H9 (cell line): ENCODE measurements around the gene ACOX1. TPM values are rescaled to one million over a fixed set of nuclear protein-coding genes. Genes with fewer than 3 reads are reported as not detected.

ENCODE experiments used
- DNase-seq: peaks from one replicate; pipeline ENCODE4 v3.0.0-alpha.2; 2017
- H2AFZ ChIP-seq: one replicate; pipeline ENCODE4 v1.6.1; 2013; ENCODE audit warnings: mild to moderate bottlenecking, low read length, control low read depth, moderate library complexity
- H2AK5ac ChIP-seq: 2 replicates; pipeline ENCODE4 v1.6.1; 2013; ENCODE audit warnings: low read length, control low read depth, mixed read lengths; ENCODE audit not compliant: insufficient read length
- H2BK120ac ChIP-seq: one replicate; pipeline ENCODE4 v1.6.1; 2013; ENCODE audit warnings: low read depth, mild to moderate bottlenecking, low read length, control low read depth, inconsistent platforms; ENCODE audit not compliant: poor library complexity, severe bottlenecking
- H2BK12ac ChIP-seq: 2 replicates; pipeline ENCODE4 v1.6.1; 2013; ENCODE audit warnings: low read length, control low read depth, mixed read lengths, low read depth; ENCODE audit not compliant: insufficient read length
- H2BK15ac ChIP-seq: 2 replicates; pipeline ENCODE4 v1.6.1; 2013; ENCODE audit warnings: low read depth, low read length, control low read depth
- H2BK20ac ChIP-seq: one replicate; pipeline ENCODE4 v1.6.1; 2013; ENCODE audit warnings: low read depth, mild to moderate bottlenecking, low read length, control low read depth, inconsistent platforms; ENCODE audit not compliant: poor library complexity, severe bottlenecking
- H2BK5ac ChIP-seq: 2 replicates; pipeline ENCODE4 v1.6.1; 2013; ENCODE audit warnings: low read length, control low read depth, mixed read lengths; ENCODE audit not compliant: insufficient read length
- H3K14ac ChIP-seq: 2 replicates; pipeline ENCODE4 v1.6.1; 2013; ENCODE audit warnings: low read length, control low read depth; ENCODE audit not compliant: insufficient read depth
- H3K18ac ChIP-seq: 2 replicates; pipeline ENCODE4 v1.6.1; 2013; ENCODE audit warnings: low read depth, mild to moderate bottlenecking, mixed read lengths, low read length, control low read depth; ENCODE audit not compliant: insufficient read length
- H3K23ac ChIP-seq: 2 replicates; pipeline ENCODE4 v1.6.1; 2013; ENCODE audit warnings: low read length, control low read depth, mixed read lengths, low read depth; ENCODE audit not compliant: insufficient read length
- H3K23me2 ChIP-seq: 2 replicates; pipeline ENCODE4 v1.6.1; 2013; ENCODE audit warnings: low read depth, mild to moderate bottlenecking, mixed read lengths, low read length, control low read depth; ENCODE audit not compliant: insufficient read length, poor library complexity, severe bottlenecking
- H3K27ac ChIP-seq: 2 replicates; pipeline ENCODE4 v1.5.1; 2013; ENCODE audit warnings: low read length, control low read depth, mixed read lengths, low read depth; ENCODE audit not compliant: insufficient read length
- H3K27me3 ChIP-seq: 2 replicates; pipeline ENCODE4 v1.6.1; 2013; ENCODE audit warnings: low read length, control low read depth, inconsistent platforms; ENCODE audit not compliant: insufficient read depth
- H3K4ac ChIP-seq: 2 replicates; pipeline ENCODE4 v1.6.1; 2013; ENCODE audit warnings: low read depth, mild to moderate bottlenecking, control low read depth, inconsistent platforms, low read length, moderate library complexity
- H3K4me1 ChIP-seq: 2 replicates; pipeline ENCODE4 v1.6.1; 2013; ENCODE audit warnings: low read length, control low read depth, inconsistent platforms; ENCODE audit not compliant: insufficient read depth
- H3K4me2 ChIP-seq: 2 replicates; pipeline ENCODE4 v1.6.1; 2013; ENCODE audit warnings: low read length, control low read depth, mixed read lengths; ENCODE audit not compliant: insufficient read length, insufficient read depth
- H3K56ac ChIP-seq: 2 replicates; pipeline ENCODE4 v1.6.1; 2013; ENCODE audit warnings: low read depth, mild to moderate bottlenecking, mixed read lengths, low read length, control low read depth; ENCODE audit not compliant: insufficient read length
- H3K79me1 ChIP-seq: 2 replicates; pipeline ENCODE4 v1.6.1; 2013; ENCODE audit warnings: low read depth, mild to moderate bottlenecking, moderate library complexity, low read length, control low read depth, inconsistent platforms; ENCODE audit not compliant: insufficient read depth, poor library complexity, severe bottlenecking
- H3K79me2 ChIP-seq: 2 replicates; pipeline ENCODE4 v1.6.1; 2013; ENCODE audit warnings: low read length, control low read depth, inconsistent platforms; ENCODE audit not compliant: insufficient read depth
- H3K9ac ChIP-seq: 2 replicates; pipeline ENCODE4 v1.6.1; 2013; ENCODE audit warnings: low read length, control low read depth, mixed read lengths; ENCODE audit not compliant: insufficient read length; ENCODE audit errors: extremely low read depth
- H3K9me3 ChIP-seq: one replicate; pipeline ENCODE4 v1.6.1; 2013; ENCODE audit warnings: low read depth, low read length, inconsistent platforms; ENCODE audit not compliant: control insufficient read depth
- H3T11ph ChIP-seq: one replicate; pipeline ENCODE4 v1.6.1; 2013; ENCODE audit warnings: mild to moderate bottlenecking, low read length, control low read depth, inconsistent platforms
- H4K20me1 ChIP-seq: one replicate; pipeline ENCODE4 v1.6.1; 2013; ENCODE audit not compliant: control insufficient read depth, insufficient read length, insufficient read depth
- H4K5ac ChIP-seq: 2 replicates; pipeline ENCODE4 v1.6.1; 2013; ENCODE audit warnings: low read depth, mild to moderate bottlenecking, mixed read lengths, low read length, control low read depth; ENCODE audit not compliant: insufficient read length
- H4K8ac ChIP-seq: replicated peaks from 2 replicates; pipeline ENCODE4 v1.6.1; 2013; ENCODE audit warnings: low read length, control low read depth, mixed read lengths, low read depth; ENCODE audit not compliant: insufficient read length
- H4K91ac ChIP-seq: 2 replicates; pipeline ENCODE4 v1.6.1; 2013; ENCODE audit warnings: low read depth, mild to moderate bottlenecking, moderate library complexity, mixed read lengths, low read length, control low read depth; ENCODE audit not compliant: insufficient read length
- H3K27ac Mint-ChIP-seq, 3 experiments: 2 replicates in 2 of 3; 3 replicates in 1 of 3; pipeline ENCODE4 v1.8.0; 2020 to 2021; ENCODE audit warnings: mixed read lengths in 3 of 3, mild to moderate bottlenecking in 1 of 3, moderate library complexity in 1 of 3
- H3K27me3 Mint-ChIP-seq: 2 replicates; pipeline ENCODE4 v1.8.0; 2021; ENCODE audit warnings: low read depth, mild to moderate bottlenecking, moderate library complexity, mixed read lengths
- H3K36me3 Mint-ChIP-seq, 3 experiments: 2 replicates in 2 of 3; 3 replicates in 1 of 3; pipeline ENCODE4 v1.8.0; 2020 to 2021; ENCODE audit warnings: low read depth in 3 of 3, mixed read lengths in 3 of 3; ENCODE audit not compliant: insufficient read depth in 1 of 3
- H3K4me1 Mint-ChIP-seq, 2 experiments: 2 replicates each; pipeline ENCODE4 v1.8.0; 2020; ENCODE audit warnings: mixed read lengths in 2 of 2
- H3K4me3 Mint-ChIP-seq, 2 experiments: 2 replicates in 1 of 2; 3 replicates in 1 of 2; pipeline ENCODE4 v1.8.0; 2020 to 2021; ENCODE audit warnings: mild to moderate bottlenecking in 2 of 2, mixed read lengths in 2 of 2, moderate library complexity in 1 of 2
- H3K9me3 Mint-ChIP-seq, 2 experiments: 2 replicates in 1 of 2; 3 replicates in 1 of 2; pipeline ENCODE4 v1.8.0; 2020; ENCODE audit warnings: mild to moderate bottlenecking in 2 of 2, mixed read lengths in 2 of 2, moderate library complexity in 1 of 2
- CTCF ChIP-seq: fragments of 200-600 bp; sonication (generic); conservative IDR thresholded peaks from 3 replicates; pipeline ENCODE4 v1.8.0; 2021; ENCODE audit warnings: antibody characterized with exemption, mild to moderate bottlenecking
- WGBS: extraction: QIAGEN DNeasy Blood & Tissue Kit; methylation state at CpG from one replicate; pipeline ENCODE4 v1.1.7; 2013; ENCODE audit warnings: missing lambda C conversion rate, low lambda C conversion rate, mixed read lengths; ENCODE audit not compliant: insufficient read length; ENCODE audit errors: extremely low coverage; 5-methylcytosine and 5-hydroxymethylcytosine counted together
- total RNA-seq: library from RNA; stranded (reverse); gene quantifications from 2 replicates; pipeline ENCODE4 v1.2.1, GENCODE V29; 2021

ACOX1 gene
- total RNA-seq, 1 experiment from 2014 or later = 27.4 TPM

DNA sequence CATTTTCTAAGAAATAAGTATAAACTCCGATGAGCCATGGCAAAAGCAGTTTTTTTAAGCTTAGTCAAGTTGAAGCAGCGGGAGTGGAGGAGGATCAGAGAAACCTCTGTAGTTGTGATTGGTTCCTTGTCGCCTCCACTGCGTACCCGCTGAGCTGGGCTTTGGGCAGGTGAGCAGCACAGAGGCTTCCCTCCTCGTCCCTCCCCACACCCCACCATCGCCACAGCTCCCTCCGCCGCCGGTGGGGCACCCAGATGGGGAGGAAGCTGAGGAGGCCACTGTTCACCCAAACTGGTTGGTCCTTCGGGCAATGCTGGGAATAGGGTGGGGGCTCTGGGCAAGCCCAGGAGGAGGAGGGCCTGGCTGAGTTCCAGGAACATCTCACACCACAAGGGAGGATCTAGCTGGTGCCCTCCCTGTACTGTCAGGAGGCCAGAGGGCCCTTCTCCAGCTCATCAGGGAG, 69.1 kb downstream of the ACOX1 start:
- Histone ChIP-seq H3K18ac (no peak overlapping the region), H3K23me2 (peaks cover 3% of the 10 kb centered on the region), H2BK15ac (no peak overlapping the region), H3K23ac (no peak overlapping the region), H4K5ac (no peak overlapping the region), H3K56ac (no peak overlapping the region), H3K9ac (no peak overlapping the region), H2AFZ (no peak overlapping the region), H2BK12ac (no peak overlapping the region), H3K27me3 (no peaks in the 10 kb centered on the region), H3K27ac (no peak overlapping the region), H2BK5ac (no peak overlapping the region), H3K4me1 (no peaks in the 10 kb centered on the region), H4K91ac (no peak overlapping the region), H4K8ac (no peak overlapping the region), H3K9me3 (no peaks in the 10 kb centered on the region), H3K79me2 (no peaks in the 10 kb centered on the region), H3K4me2 (no peak overlapping the region), H3T11ph (no peak overlapping the region), H3K14ac (no peak overlapping the region; the same call in 1 of the 2 replicates), H2BK20ac (no peak overlapping the region), H3K4ac (no peak overlapping the region), H2BK120ac (no peak overlapping the region), H3K79me1 (no peaks in the 10 kb centered on the region), H4K20me1 (no peaks in the 10 kb centered on the region), H2AK5ac (no peak overlapping the region)
- no peak for TF ChIP-seq CTCF
- DNase-seq = no peak
- no CpG with 5 or more reads among the region's 11 CpGs for WGBS
- no peaks in the 10 kb centered on the region for H3K27me3 Mint-ChIP-seq
- H3K4me1 Mint-ChIP-seq = peaks cover 5% of the 10 kb centered on the region in 2 experiments; a peak in 2 of 4 replicates
- H3K4me3 Mint-ChIP-seq = no peak overlapping the region
- peak overlapping the region in 2 of 3 experiments; percentile 82 to 92; a peak in 2 of 7 replicates for H3K27ac Mint-ChIP-seq
- peaks cover 0 to 7% (median 2%) of the 10 kb centered on the region in 3 experiments; a peak in 4 of 7 replicates for H3K36me3 Mint-ChIP-seq
- H3K9me3 Mint-ChIP-seq = no peaks in the 10 kb centered on the region
